ENCODE measurements around the gene SRRM5. TPM values are rescaled to one million over a fixed set of nuclear protein-coding genes. Genes with fewer than 3 reads are reported as not detected.
"Not testable (repeated sequence)": the region's sequence is repeated elsewhere in the genome, so short reads cannot be mapped to it uniquely, and the experiment has no call there.

SRRM5 gene
- total and polyA plus RNA-seq, 4 donors: 0.07 to 0.09 (median 0.09) TPM

- Histone ChIP-seq H3K27me3 (ENCODE audit: control insufficient read depth in 4 of 4, insufficient read depth in 4 of 4, low read length in 3 of 4) (no peaks in the 10 kb centered on the region), H3K9me3 (ENCODE audit: control insufficient read depth in 4 of 4, low read length in 3 of 4) (no peaks in the 10 kb centered on the region), H3K9ac (ENCODE audit: low read depth in 1 of 2, low read length in 2 of 2) (no peak overlapping the region), H3K4me1 (ENCODE audit: control insufficient read depth in 4 of 4, insufficient read depth in 4 of 4, low read length in 3 of 4) (peaks cover 2 to 29% (median 24%) of the 10 kb centered on the region in 4 donors), H3K4me3 (ENCODE audit: low read depth in 1 of 3, low read length in 3 of 3) (no peak overlapping the region), H3K36me3 (ENCODE audit: control insufficient read depth in 4 of 4, insufficient read depth in 3 of 4, low read depth in 1 of 4, low read length in 3 of 4) (peaks cover 1 to 14% (median 10%) of the 10 kb centered on the region in 4 donors), H3K27ac (ENCODE audit: low read depth in 1 of 2, low read length in 2 of 2) (no peak overlapping the region)
- WGBS: 91% methylated on average over 4 of the region's 4 CpGs
- DNase-seq (ENCODE audit: low spot score): no peak
- TF ChIP-seq MAX (IDR thresholded peaks at IDR 0.05): no peak
- no peak for TF ChIP-seq REST (IDR thresholded peaks at IDR 0.05)
- no peak for TF ChIP-seq HNF4A (conservative IDR thresholded peaks at IDR 0.05)
- no peak for TF ChIP-seq GABPA (IDR thresholded peaks at IDR 0.05 in 1 of 2, conservative IDR thresholded peaks at IDR 0.05 in 1 of 2)
- TF ChIP-seq SP1 (IDR thresholded peaks at IDR 0.05): no peak
- TF ChIP-seq RAD21 (IDR thresholded peaks at IDR 0.05): no peak
- TF ChIP-seq HNF4G (IDR thresholded peaks at IDR 0.05): no peak
- TF ChIP-seq FOXA1 (IDR thresholded peaks at IDR 0.05): no peak
- TF ChIP-seq YY1 (IDR thresholded peaks at IDR 0.05): no peak
- no peak for TF ChIP-seq RXRA (IDR thresholded peaks at IDR 0.05)
These were observed 12.1 kb upstream of the SRRM5 start for GRCh38 chr19:43599635-43600295.

- Histone ChIP-seq H3K36me3 (ENCODE audit: control insufficient read depth in 4 of 4, insufficient read depth in 3 of 4, low read depth in 1 of 4, low read length in 3 of 4) (peaks cover 1 to 14% (median 10%) of the 10 kb centered on the region in 4 donors), H3K4me1 (ENCODE audit: control insufficient read depth in 4 of 4, insufficient read depth in 4 of 4, low read length in 3 of 4) (peaks cover 2 to 24% (median 20%) of the 10 kb centered on the region in 4 donors)
- not testable (repeated sequence) for H3K27me3 ChIP-seq (ENCODE audit: control insufficient read depth in 4 of 4, insufficient read depth in 4 of 4, low read length in 3 of 4); H3K9ac ChIP-seq (ENCODE audit: low read depth in 1 of 2, low read length in 2 of 2); H3K9me3 ChIP-seq (ENCODE audit: control insufficient read depth in 4 of 4, low read length in 3 of 4); H3K4me3 ChIP-seq (ENCODE audit: low read depth in 1 of 3, low read length in 3 of 3); H3K27ac ChIP-seq (ENCODE audit: low read depth in 1 of 2, low read length in 2 of 2); DNase-seq (ENCODE audit: low spot score)
- 87% methylated on average over 5 of the region's 5 CpGs for WGBS
These were observed 11.6 kb upstream of the SRRM5 start for GRCh38 chr19:43600326-43600725.

GRCh38 chr19:43605875-43606568 lies 5.9 kb upstream of the SRRM5 start:
- no peak for DNase-seq (ENCODE audit: low spot score)
- Histone ChIP-seq H3K27ac (ENCODE audit: low read depth in 1 of 2, low read length in 2 of 2) (no peak overlapping the region), H3K9me3 (ENCODE audit: control insufficient read depth in 4 of 4, low read length in 3 of 4) (no peaks in the 10 kb centered on the region), H3K27me3 (ENCODE audit: control insufficient read depth in 4 of 4, insufficient read depth in 4 of 4, low read length in 3 of 4) (no peaks in the 10 kb centered on the region), H3K36me3 (ENCODE audit: control insufficient read depth in 4 of 4, insufficient read depth in 3 of 4, low read depth in 1 of 4, low read length in 3 of 4) (peaks cover 2 to 6% (median 4%) of the 10 kb centered on the region in 4 donors), H3K4me1 (ENCODE audit: control insufficient read depth in 4 of 4, insufficient read depth in 4 of 4, low read length in 3 of 4) (no peaks in the 10 kb centered on the region), H3K4me3 (ENCODE audit: low read depth in 1 of 3, low read length in 3 of 3) (no peak overlapping the region), H3K9ac (ENCODE audit: low read depth in 1 of 2, low read length in 2 of 2) (no peak overlapping the region)
- WGBS: 80% methylated on average over 7 of the region's 7 CpGs
- TF ChIP-seq ATF3 (IDR thresholded peaks at IDR 0.05): no peak
- no peak for TF ChIP-seq RAD21 (IDR thresholded peaks at IDR 0.05)
- no peak for TF ChIP-seq CTCF (IDR thresholded peaks at IDR 0.05; ENCODE audit: low read depth, low read length, missing input control)
- no peak for TF ChIP-seq REST (IDR thresholded peaks at IDR 0.05)
- TF ChIP-seq JUND (IDR thresholded peaks at IDR 0.05): no peak
- TF ChIP-seq GABPA (IDR thresholded peaks at IDR 0.05 in 1 of 2, conservative IDR thresholded peaks at IDR 0.05 in 1 of 2): no peak
- no peak for TF ChIP-seq EGR1 (IDR thresholded peaks at IDR 0.05; ENCODE audit: low read depth in 2 of 2)
- no peak for TF ChIP-seq FOXA1 (IDR thresholded peaks at IDR 0.05)
- no peak for TF ChIP-seq YY1 (IDR thresholded peaks at IDR 0.05)
- TF ChIP-seq SP1 (IDR thresholded peaks at IDR 0.05): no peak
- no peak for TF ChIP-seq NR2F2 (IDR thresholded peaks at IDR 0.05)
- TF ChIP-seq TAF1 (conservative IDR thresholded peaks at IDR 0.05): no peak

Measured in liver (tissue), 9 donors.